KOPT-K1 (cell line): Measurements from ENCODE around the gene TRDMT1.
"Not testable (repeated sequence)": the region's sequence is repeated elsewhere in the genome, so short reads cannot be mapped to it uniquely, and the experiment has no call there.

Experiments
- H3K27ac ChIP-seq: fragments of 200-600 bp; sonication (generic); 2 replicates; pipeline ENCODE4 v1.5.1; 2016; ENCODE audit warnings: antibody characterized with exemption, mild to moderate bottlenecking, low read depth, low read length; ENCODE audit not compliant: poor library complexity, severe bottlenecking
- H3K36me3 ChIP-seq: fragments of 200-600 bp; sonication (generic); 2 replicates; pipeline ENCODE4 v1.5.1; 2017; ENCODE audit warnings: antibody characterized with exemption, mild to moderate bottlenecking, low read length, moderate library complexity; ENCODE audit not compliant: insufficient read depth
- H3K9me3 ChIP-seq: fragments of 200-600 bp; sonication (generic); 2 replicates; pipeline ENCODE4 v1.5.1; 2017; ENCODE audit warnings: antibody characterized with exemption, low read length, mild to moderate bottlenecking; ENCODE audit not compliant: insufficient read depth, poor library complexity, severe bottlenecking

Gene TRDMT1

GRCh38 chr10:17125206-17125893 is 76.1 kb downstream of the TRDMT1 start:
- Histone ChIP-seq H3K9me3 (no peaks in the 10 kb centered on the region), H3K27ac (no peak overlapping the region), H3K36me3 (no peaks in the 10 kb centered on the region)

- no peak overlapping the region for H3K27ac ChIP-seq
- no peaks in the 10 kb centered on the region for H3K9me3 ChIP-seq
- H3K36me3 ChIP-seq, result no peaks in the 10 kb centered on the region
Measured at GRCh38 chr10:17123961-17124360, 77.5 kb downstream of the TRDMT1 start.

GRCh38 chr10:17122726-17123661 is 78.5 kb downstream of the TRDMT1 start:
- no peaks in the 10 kb centered on the region for H3K36me3 ChIP-seq
- no peak overlapping the region for H3K27ac ChIP-seq

GRCh38 chr10:17122052-17122451 is 79.4 kb downstream of the TRDMT1 start:
- H3K27ac ChIP-seq, result no peak overlapping the region
- no peaks in the 10 kb centered on the region for H3K36me3 ChIP-seq
- no peaks in the 10 kb centered on the region for H3K9me3 ChIP-seq

More at GRCh38 chr10:17122726-17123661, 78.5 kb downstream of the TRDMT1 start:
- no peaks in the 10 kb centered on the region for H3K9me3 ChIP-seq

- Histone ChIP-seq H3K36me3 (no peaks in the 10 kb centered on the region), H3K27ac (no peak overlapping the region), H3K9me3 (no peaks in the 10 kb centered on the region)
Measured at GRCh38 chr10:17120694-17121093, 80.8 kb downstream of the TRDMT1 start.

GRCh38 chr10:17119845-17120244 is 81.6 kb downstream of the TRDMT1 start:
- no peak overlapping the region for H3K27ac ChIP-seq
- no peaks in the 10 kb centered on the region for H3K9me3 ChIP-seq
- H3K36me3 ChIP-seq, result no peaks in the 10 kb centered on the region

GRCh38 chr10:17116193-17116592 is 85.3 kb downstream of the TRDMT1 start:
- Histone ChIP-seq H3K27ac (no peak overlapping the region), H3K9me3 (no peaks in the 10 kb centered on the region), H3K36me3 (no peaks in the 10 kb centered on the region)

GRCh38 chr10:17115683-17116082 is 85.8 kb downstream of the TRDMT1 start:
- Histone ChIP-seq H3K27ac (no peak overlapping the region), H3K36me3 (no peaks in the 10 kb centered on the region), H3K9me3 (no peaks in the 10 kb centered on the region)

GRCh38 chr10:17114878-17115444 is 86.5 kb downstream of the TRDMT1 start:
- not testable (repeated sequence) for H3K36me3 ChIP-seq, H3K27ac ChIP-seq, H3K9me3 ChIP-seq

- no peak overlapping the region for H3K27ac ChIP-seq
- no peaks in the 10 kb centered on the region for H3K36me3 ChIP-seq
- no peaks in the 10 kb centered on the region for H3K9me3 ChIP-seq
Measured at GRCh38 chr10:17113889-17114540, 87.5 kb downstream of the TRDMT1 start.

GRCh38 chr10:17113346-17113745 is 88.1 kb downstream of the TRDMT1 start:
- H3K9me3 ChIP-seq, result no peaks in the 10 kb centered on the region
- no peaks in the 10 kb centered on the region for H3K36me3 ChIP-seq
- no peak overlapping the region for H3K27ac ChIP-seq

- H3K27ac ChIP-seq, result no peak overlapping the region
- no peaks in the 10 kb centered on the region for H3K9me3 ChIP-seq
- H3K36me3 ChIP-seq, result no peaks in the 10 kb centered on the region
Measured at GRCh38 chr10:17112566-17112965, 88.9 kb downstream of the TRDMT1 start.

- Histone ChIP-seq H3K36me3 (no peaks in the 10 kb centered on the region), H3K27ac (no peak overlapping the region), H3K9me3 (no peaks in the 10 kb centered on the region)
Measured at GRCh38 chr10:17109475-17110207, 91.8 kb downstream of the TRDMT1 start.

GRCh38 chr10:17109046-17109445 is 92.4 kb downstream of the TRDMT1 start:
- H3K36me3 ChIP-seq, result no peaks in the 10 kb centered on the region
- no peak overlapping the region for H3K27ac ChIP-seq
- no peaks in the 10 kb centered on the region for H3K9me3 ChIP-seq
